Smooth muscle cell (in vitro differentiated cells): Measurements from ENCODE around the gene KLHL11. TPM values are rescaled to one million over a fixed set of nuclear protein-coding genes. Genes with fewer than 3 reads are reported as not detected.
A peak's percentile ranks its signal among the peaks of the same experiment; 100 is the strongest.

Source experiments
- DNase-seq: peaks from one replicate; lab custom pipeline; 2025; ENCODE audit not compliant: unreplicated experiment; lab: John Stamatoyannopoulos, UW
- H2AFZ ChIP-seq: fragments of 200-600 bp; sonication (generic); 2 replicates; pipeline ENCODE4 v1.6.0; 2016; ENCODE audit warnings: antibody characterized with exemption, low read depth, mild to moderate bottlenecking
- H3F3A ChIP-seq: fragments of 200-600 bp; sonication (generic); 2 replicates; pipeline ENCODE4 v1.6.0; 2017; ENCODE audit warnings: antibody characterized with exemption, low read depth
- H3K27ac ChIP-seq: fragments of 200-600 bp; sonication (generic); 2 replicates; pipeline ENCODE4 v1.5.1; 2016; ENCODE audit warnings: low read depth, mild to moderate bottlenecking
- H3K27me3 ChIP-seq: fragments of 200-600 bp; sonication (generic); 2 replicates; pipeline ENCODE4 v1.6.1; 2016; ENCODE audit warnings: low read depth, mild to moderate bottlenecking
- H3K36me3 ChIP-seq: fragments of 200-600 bp; sonication (generic); 2 replicates; pipeline ENCODE4 v1.5.1; 2016; ENCODE audit warnings: low read depth
- H3K4me1 ChIP-seq: fragments of 200-600 bp; sonication (generic); 2 replicates; pipeline ENCODE4 v1.5.1; 2016; ENCODE audit warnings: low read depth
- H3K4me2 ChIP-seq: fragments of 200-600 bp; sonication (generic); 2 replicates; pipeline ENCODE4 v1.6.0; 2016; ENCODE audit warnings: mild to moderate bottlenecking
- H3K4me3 ChIP-seq: fragments of 200-600 bp; sonication (generic); 2 replicates; pipeline ENCODE4 v1.5.1; 2016; ENCODE audit warnings: mild to moderate bottlenecking
- H3K79me2 ChIP-seq: fragments of 200-600 bp; sonication (generic); 2 replicates; pipeline ENCODE4 v1.6.0; 2016; ENCODE audit warnings: low read depth, mild to moderate bottlenecking
- H3K9ac ChIP-seq: fragments of 200-600 bp; sonication (generic); 2 replicates; pipeline ENCODE4 v1.6.0; 2016; ENCODE audit warnings: low read depth
- H3K9me3 ChIP-seq: fragments of 200-600 bp; sonication (generic); replicated peaks from 2 replicates; pipeline ENCODE4 v1.5.1; 2016; ENCODE audit warnings: low read depth
- H4K20me1 ChIP-seq: fragments of 200-600 bp; sonication (generic); 2 replicates; pipeline ENCODE4 v1.6.0; 2016; ENCODE audit warnings: low read depth
- CTCF ChIP-seq: fragments of 200-600 bp; sonication (generic); IDR thresholded peaks from 2 replicates; pipeline ENCODE4 v1.5.1; 2017; ENCODE audit warnings: borderline replicate concordance, mild to moderate bottlenecking, antibody characterized with exemption; ENCODE audit not compliant: insufficient read depth, poor library complexity, severe bottlenecking
- WGBS: methylation state at CpG from one replicate; pipeline ENCODE4 v1.1.7; 2016; ENCODE audit warnings: low lambda C conversion rate; 5-methylcytosine and 5-hydroxymethylcytosine counted together
- polyA plus RNA-seq: library from polyadenylated mRNA; unstranded; fragments of >200 nt; fragmentation: Nextera tagmentation; extraction: Ambion mirVana; gene quantifications from 2 replicates; pipeline ENCODE4 v1.2.1, GENCODE V29; 2016
- total RNA-seq: library from RNA; depleted of rRNA; stranded (reverse); fragments of >200 nt; gene quantifications from 2 replicates; pipeline ENCODE4 v1.2.3, GENCODE V29; 2014

Gene KLHL11
- total and polyA plus RNA-seq, 2 experiments from 2014 or later = 7.9 to 23.8 TPM

- no peak overlapping the region for H2AFZ ChIP-seq
- H3K9ac ChIP-seq = no peak overlapping the region
- H3F3A ChIP-seq = peaks cover 14% of the 10 kb centered on the region
- H3K36me3 ChIP-seq = no peaks in the 10 kb centered on the region
- peak overlapping the region; percentile 51 for H3K4me2 ChIP-seq
- H3K4me3 ChIP-seq = no peak overlapping the region
- peaks cover 45% of the 10 kb centered on the region for H3K79me2 ChIP-seq
- peak overlapping the region; percentile 42 for H3K27ac ChIP-seq
- H3K27me3 ChIP-seq = no peaks in the 10 kb centered on the region
- no peak for DNase-seq
- peaks cover 74% of the 10 kb centered on the region for H4K20me1 ChIP-seq
- WGBS = 96% methylated on average over 22 of the region's 23 CpGs
- H3K4me1 ChIP-seq = peaks cover 21% of the 10 kb centered on the region
- no peak for TF ChIP-seq CTCF
- H3K9me3 ChIP-seq = no peaks in the 10 kb centered on the region
Observed at GRCh38 chr17:41816637-41817320, 48.4 kb downstream of the KLHL11 start.

- no peak for DNase-seq
- H3K4me2 ChIP-seq = peak overlapping the region; percentile 96
- no peaks in the 10 kb centered on the region for H3K36me3 ChIP-seq
- no peaks in the 10 kb centered on the region for H3K9me3 ChIP-seq
- no peak overlapping the region for H2AFZ ChIP-seq
- peaks cover 67% of the 10 kb centered on the region for H4K20me1 ChIP-seq
- peaks cover 67% of the 10 kb centered on the region for H3K79me2 ChIP-seq
- H3F3A ChIP-seq = peaks cover 8% of the 10 kb centered on the region
- no peaks in the 10 kb centered on the region for H3K27me3 ChIP-seq
- peak overlapping the region; percentile 92 for H3K27ac ChIP-seq
- peak overlapping the region; percentile 88 for H3K4me3 ChIP-seq
- H3K9ac ChIP-seq = peak overlapping the region; percentile 90
- no peak for TF ChIP-seq CTCF
- peaks cover 36% of the 10 kb centered on the region for H3K4me1 ChIP-seq
- 17% methylated on average over 1 of the region's 1 CpG for WGBS
Observed at GRCh38 chr17:41814195-41814594, 51.0 kb downstream of the KLHL11 start.

- no peak for DNase-seq
- Histone ChIP-seq H3K27me3 (no peaks in the 10 kb centered on the region), H3K9me3 (no peaks in the 10 kb centered on the region), H3K79me2 (peaks cover 71% of the 10 kb centered on the region), H3F3A (peaks cover 8% of the 10 kb centered on the region), H3K4me3 (peak overlapping the region; percentile 88), H3K36me3 (no peaks in the 10 kb centered on the region), H3K4me2 (peak overlapping the region; percentile 96), H3K4me1 (peaks cover 36% of the 10 kb centered on the region), H2AFZ (no peak overlapping the region), H3K9ac (peak overlapping the region; percentile 90), H4K20me1 (peaks cover 67% of the 10 kb centered on the region), H3K27ac (peak overlapping the region; percentile 92)
- no peak for TF ChIP-seq CTCF
- WGBS = 22% methylated on average over 9 of the region's 9 CpGs
Observed at GRCh38 chr17:41813699-41814124, 51.5 kb downstream of the KLHL11 start.
